ENCODE measurements around the gene PI16.
"Not testable (repeated sequence)": the region's sequence is repeated elsewhere in the genome, so short reads cannot be mapped to it uniquely, and the experiment has no call there.

The PI16 gene

DNA sequence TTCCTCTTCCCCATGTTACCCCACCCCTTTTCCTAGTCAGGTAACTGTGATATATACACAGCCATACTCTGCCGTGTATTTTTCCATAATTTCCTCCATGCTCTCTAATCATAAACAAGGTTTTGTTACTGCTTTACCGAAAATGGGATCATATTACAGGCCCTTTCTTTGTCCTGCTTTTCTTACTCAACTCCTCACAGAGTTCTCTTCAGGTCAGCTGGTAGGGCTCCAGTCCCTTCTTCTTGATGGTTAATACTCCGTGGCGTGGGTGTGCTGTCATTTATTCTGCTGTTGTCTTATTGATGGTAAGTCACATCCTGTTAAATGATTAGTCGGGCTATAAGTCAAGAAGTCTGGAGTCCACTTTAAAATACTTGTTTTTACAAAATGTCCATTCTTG is 24.9 kb upstream of the PI16 start:
- no peak for DNase-seq

DNA sequence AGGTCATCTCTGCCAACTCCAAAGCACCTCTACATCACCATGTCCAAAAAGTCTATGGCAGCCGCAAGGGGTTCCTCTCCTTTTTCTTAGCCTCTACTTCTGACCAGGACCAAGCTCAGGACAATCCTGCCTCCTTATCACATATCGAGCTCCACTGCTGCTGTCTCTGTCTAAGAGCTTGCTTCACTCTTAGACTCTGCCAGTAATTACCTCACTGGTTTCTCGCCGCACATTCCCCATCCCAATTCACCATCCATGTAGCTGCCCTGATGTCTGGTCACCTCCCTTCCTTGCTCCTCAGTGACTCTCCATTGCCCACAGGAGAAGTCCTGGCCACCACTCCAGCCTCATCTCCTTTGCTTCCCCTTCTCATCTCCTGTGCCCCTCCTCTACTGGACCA is 24.1 kb upstream of the PI16 start:
- DNase-seq = no peak

DNA sequence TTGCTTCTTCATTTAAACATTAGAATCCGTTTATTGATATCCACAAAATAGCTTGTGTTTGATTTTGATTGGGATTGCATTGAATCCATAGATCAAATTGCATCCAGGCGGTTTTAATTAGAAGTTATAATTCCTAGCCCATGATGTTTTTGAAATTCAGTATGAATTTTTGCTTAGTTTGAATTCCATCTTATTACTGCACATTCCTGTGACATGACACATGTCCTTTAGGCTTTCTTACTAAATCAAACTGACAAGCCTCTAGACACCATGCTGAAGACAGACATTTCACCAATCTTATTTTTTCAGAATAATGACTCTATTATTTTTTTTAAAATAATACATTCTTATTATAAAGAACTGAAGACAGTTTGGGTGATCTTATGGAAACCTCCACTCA is 21.4 kb upstream of the PI16 start:
- no peak for DNase-seq

DNA sequence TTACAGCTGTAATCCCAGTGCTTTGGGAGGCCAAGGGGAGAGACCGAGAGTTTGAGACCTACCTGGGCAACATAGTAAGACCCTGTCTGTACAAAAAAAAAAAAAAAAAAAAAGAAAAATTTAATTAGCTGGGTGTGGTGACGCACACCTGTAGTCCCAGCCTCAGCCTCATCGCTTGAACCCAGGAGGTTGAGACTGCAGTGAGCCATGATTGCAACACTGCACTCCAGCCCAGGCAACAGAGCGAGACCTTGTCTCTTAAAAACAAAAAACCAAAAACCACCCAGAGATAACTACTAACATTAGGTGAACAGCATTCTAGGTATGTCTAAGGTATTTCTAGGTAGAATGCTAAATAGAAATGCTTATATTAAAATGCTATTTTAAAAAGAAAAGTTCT is 21.0 kb upstream of the PI16 start:
- no peak for DNase-seq

DNA sequence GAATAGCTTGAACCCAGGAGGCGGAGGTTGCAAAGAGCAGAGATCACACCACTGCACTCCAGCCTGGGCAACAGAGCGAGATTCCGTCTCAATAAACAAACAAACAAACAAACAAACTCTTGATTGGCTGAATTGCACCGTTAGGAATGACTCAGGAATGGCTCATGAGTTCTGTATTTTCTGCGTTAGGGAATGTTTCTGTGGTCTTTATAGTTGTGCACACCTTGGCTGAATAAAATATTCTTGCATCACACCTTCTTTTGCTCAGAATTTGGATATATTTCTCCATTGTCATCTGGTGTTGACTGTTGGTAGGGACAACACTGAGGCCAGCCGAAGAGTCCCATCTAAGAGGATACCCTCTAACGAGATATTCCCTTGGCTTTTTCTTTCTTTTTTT is 19.6 kb upstream of the PI16 start:
- no peak for DNase-seq

DNA sequence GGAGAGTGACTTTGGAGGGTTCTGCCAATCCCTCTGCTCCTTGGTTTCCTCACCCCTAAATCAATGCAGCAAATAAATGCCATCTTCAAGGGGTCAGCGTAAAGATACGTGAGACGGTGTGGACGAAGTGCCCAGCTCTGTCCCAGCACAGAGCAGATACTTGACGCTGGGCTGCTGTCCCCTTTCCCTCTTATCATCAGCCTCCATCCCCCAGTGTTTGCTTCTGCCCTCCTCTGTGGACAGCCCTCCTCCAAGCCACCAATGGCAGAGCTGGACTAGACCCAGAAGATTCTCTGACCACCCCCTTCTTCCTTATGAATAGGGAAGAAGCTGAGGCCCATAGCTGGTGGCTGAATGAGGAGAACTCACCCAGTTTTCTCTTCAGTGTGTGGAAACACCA is 17.7 kb upstream of the PI16 start:
- no peak for DNase-seq

DNA sequence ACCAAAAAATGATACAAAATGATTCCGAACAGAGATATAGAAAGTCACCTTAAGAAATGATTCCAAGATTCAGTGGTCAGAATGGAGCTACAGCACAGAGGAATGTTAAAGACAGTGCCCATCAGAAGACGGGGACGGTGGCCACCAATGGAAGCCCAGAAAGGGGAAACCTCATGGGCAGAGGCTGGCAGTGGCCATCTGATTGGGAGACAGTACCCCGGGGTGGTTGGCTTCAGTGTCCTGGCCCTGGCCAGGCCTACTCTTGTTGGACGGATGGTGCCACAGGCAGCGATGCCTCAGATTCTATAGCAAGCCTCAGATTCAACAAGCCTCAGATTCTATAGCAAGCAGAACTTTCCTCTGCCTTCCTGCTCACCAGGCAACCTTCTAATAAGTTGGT is 16.6 kb upstream of the PI16 start:
- DNase-seq = no peak

DNA sequence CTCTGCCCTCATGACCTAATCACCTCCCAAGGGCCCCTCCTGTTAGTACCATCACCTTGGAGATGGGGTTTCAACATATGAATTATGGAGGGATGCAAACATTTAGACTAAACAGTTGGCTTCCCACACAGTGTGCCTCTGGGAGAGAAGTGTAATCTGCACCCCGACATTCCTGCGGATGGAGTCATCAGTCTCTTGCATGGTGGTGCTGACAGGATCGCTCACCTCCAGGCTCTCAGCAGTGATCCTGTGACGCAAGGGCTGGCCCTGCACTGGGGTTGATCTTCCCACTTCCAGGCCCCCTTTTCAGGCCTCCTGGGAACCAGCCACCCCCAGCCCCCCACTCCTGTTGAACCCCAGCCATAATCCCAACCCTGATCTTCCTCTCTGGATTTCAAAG is 16.0 kb upstream of the PI16 start:
- DNase-seq = no peak

DNA sequence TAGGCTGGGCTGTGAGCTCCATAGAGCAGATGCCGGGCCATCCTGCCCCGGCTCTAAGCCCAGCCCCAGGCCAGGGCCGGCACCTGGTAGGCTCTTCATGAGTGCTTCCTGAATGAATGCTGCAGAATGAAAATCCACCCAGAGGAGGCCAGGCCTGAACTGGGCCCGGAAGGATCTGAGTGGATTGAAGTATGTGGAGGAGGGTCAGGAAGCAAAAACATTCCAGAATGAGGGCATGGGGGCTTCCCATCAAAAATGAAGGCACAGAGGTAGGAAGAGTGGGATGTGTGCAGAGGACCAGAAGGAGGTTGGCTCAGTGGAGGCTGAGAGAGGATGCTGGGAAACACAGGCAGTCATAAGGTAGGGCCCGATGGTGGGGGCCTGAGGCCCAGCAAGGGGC is 15.5 kb upstream of the PI16 start:
- DNase-seq = not testable (repeated sequence)

DNA sequence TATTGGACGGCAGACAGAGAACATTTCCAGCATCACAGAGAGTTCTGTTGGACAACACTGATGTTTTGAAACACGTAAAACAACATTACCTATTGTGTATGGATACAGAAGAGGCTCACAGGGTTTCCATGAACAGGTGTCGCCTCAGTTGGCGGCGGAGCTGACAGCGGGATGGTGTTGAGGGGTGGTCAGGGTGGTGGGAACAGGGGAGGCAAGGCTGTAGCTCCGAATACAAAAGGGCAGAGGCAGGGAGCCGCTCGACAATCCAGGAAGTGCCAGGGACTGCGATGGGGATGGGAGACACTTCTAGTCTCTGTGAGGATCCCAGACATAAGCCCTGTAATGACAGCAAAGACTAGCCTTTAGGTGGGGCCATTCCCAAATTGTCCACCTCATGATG is 14.5 kb upstream of the PI16 start:
- no peak for DNase-seq

DNA sequence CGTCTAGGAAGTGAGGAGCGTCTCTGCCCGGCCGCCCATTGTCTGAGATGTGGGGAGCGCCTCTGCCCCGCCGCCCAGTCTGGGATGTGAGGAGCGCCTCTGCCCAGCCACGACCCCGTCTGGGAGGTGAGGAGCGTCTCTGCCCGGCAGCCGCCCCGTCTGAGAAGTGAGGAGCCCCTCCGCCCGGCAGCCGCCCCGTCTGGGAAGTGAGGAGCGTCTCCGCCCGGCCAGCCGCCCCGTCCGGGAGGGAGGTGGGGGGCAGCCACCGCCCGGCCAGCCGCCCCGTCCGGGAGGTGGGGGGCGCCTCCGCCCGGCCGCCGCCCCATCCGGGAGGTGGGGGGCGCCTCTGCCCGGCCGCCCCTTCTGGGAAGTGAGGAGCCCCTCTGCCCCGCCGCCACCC is 13.0 kb upstream of the PI16 start:
- DNase-seq = not testable (repeated sequence)

DNA sequence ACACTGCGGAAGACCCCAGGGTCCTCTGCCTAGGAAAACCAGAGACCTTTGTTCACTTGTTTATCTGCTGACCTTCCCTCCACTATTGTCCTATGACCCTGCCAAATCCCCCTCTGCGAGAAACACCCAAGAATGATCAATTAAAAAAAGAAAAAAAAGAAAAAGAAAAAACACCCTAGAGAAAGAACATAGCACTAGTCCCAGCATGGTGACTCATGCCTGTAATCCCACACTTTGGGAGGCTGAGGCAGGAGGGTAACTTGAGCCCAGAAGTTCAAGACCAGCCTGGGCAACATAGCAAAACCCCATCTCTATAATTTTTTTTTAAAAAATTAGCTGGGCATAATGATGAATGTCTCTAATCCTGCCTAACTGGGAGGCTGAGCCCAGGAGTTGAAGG is 12.2 kb upstream of the PI16 start:
- not testable (repeated sequence) for DNase-seq

DNA sequence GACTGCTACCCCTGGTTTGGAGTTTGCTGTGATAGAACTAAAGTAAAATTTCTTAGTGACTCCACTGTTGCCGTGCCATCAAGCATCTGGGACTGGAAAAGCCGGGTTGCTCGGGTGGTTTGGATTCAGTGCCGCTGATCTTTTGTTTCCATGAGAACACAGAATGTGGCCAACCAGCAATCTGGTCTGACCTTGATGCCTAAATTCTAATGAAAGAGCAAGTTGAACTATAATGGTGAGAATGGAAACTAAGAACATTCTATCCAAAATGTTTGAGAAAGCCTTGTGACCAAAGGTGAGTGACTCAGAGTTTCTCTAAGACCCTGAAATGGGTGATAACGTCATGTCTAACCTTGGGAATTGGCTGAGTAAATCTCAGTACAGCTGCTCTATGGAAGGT is 9.9 kb upstream of the PI16 start:
- no peak for DNase-seq

DNA sequence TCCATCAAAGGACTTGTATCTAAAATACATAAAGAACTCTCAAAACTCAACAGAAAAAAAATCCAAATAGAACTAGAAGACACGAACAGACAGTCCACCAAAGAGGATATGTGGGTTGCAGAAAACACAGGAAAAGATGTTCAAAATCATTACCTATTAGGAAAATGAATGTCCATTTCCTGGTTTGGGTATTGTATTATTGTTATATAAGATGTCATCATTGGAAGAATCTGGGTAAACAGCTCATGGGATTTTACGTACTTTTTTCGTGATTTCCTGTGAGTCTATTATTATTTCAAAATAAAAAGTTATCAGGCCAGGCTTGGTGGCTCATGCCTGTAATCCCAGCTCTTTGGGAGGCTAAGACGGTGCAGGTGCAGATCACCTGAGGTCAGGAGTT is 9.2 kb upstream of the PI16 start:
- no peak for DNase-seq

DNA sequence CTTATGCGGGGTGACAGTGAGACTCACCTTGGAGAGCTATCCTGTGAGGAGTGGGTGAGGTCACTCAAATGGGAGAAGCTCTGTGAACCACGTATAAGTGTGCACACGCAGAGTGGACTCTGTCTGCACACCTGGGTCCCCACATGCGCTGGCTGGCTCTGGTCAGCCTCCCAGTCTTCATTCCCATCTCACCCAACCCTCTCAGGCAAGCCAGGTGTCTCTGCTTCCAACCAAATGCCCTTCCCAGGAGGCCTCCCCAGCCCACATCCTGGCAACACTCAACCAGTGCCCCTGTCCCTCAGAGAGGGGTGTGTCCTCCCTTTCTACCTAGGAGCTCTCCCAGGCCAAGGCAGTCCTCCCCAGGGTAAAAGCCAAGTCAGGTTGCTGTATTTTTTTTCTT is 8.0 kb upstream of the PI16 start:
- no peak for DNase-seq

DNA sequence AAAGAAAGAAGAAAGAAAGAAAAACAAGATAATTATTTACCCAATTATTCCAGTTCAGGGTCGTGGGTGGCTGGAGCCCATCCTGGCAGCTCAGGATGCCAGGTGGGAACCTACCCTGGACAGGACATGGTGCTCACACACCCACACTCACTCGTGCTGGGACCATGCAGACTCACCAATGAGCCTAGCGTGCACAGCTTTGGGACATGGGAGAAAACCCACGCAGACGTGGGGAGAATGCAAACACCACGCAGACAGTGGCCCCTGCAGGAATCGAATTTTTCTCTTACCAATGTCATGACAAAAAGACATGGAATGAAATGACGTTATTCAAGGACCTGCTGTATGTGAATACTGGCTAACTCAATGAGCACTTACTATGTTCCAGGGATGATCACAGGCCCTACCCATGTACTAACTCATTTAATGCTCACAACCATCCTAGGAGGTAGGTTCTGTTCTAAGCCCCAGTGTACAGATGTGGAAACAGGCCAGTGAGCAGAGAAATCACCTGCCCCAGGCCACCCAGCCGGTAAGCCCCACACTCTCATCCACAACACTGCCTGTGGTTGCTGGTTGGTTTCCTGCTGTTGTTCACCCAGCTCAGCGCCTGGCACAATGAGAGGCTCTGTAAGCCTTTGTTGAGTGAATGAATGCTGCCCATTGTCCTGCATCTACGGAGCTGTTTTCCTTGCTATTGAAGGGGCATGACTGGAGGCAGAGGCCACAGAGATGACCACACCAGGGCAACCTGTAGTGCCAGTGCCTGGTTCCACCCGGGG is 6.8 kb upstream of the PI16 start:
- DNase-seq = no peak

DNA sequence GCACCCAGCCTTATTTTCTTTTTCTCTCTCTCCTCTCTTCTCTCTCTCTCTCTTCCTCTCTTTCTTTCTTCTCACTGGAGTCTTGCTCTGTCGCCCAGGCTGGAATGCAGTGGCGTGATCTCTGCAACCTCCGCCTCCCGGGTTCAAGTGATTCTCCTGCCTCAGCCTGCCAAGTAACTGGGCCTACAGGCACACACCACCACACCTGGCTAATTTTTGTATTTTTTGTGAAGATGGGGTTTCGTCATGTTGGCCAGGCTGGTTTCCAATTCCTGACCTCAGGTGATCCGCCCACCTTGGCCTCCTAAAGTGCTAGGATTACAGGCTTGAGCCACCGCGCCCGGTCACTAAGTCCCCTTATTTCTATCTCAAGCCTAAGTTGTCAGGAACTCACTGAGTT is 5.5 kb upstream of the PI16 start:
- DNase-seq = not testable (repeated sequence)

DNA sequence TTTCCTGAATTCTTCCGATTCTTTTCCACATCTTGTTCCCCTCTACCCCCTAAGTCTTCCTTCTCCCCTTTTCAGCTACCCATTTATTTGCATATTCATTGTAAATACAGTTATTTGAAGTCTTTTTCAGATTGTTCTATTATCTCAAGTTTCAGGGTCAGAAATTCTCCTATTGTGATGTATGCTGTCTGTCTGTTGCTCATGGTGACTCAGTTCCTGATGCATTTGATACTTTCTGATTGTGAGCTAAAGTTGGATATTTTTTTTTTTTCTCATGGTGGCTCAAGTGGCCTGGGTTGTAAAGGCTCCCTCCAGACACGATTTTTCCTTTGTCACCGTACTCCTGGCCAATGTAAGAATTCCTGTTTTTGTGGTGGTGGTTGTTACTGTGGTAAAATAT is 4.9 kb upstream of the PI16 start:
- DNase-seq = no peak

DNA sequence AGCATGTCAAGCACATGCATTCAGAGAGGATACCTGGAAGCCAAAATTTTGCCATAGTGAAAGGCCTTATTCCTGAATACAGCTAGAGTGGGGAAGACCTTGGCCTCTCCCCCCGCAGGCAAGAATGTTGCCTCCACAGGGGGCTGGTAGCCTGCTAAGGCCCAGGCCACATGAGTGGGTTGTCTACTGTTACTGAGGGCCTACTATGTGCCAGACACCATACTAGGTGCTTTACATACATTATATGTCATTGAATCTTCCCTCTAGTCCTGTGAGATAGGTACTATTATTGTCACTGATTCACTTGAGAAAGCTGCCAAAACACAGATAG is 642 bp upstream of the PI16 start:
- no peak for DNase-seq

DNA sequence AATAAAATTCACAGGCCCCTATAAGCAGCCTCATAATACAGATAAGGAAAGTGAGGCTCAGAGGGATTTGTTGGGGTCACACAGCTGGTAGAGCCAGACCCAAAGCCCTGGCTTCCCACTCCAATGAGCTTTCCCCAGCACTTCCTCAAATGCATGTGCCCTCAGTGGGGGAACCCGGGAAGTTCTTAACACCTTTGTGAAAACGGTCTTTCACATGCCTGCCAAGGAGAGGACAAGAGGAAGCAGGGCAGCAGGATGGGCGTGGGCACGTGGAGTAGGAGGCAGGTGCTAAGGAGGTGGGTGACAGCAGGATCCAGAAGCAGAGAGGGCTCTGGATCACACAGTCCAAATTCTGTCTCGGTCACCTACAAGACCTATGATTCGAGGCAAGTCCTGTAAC is 598 bp downstream of the PI16 start:
- peak; percentile 3 for DNase-seq

DNA sequence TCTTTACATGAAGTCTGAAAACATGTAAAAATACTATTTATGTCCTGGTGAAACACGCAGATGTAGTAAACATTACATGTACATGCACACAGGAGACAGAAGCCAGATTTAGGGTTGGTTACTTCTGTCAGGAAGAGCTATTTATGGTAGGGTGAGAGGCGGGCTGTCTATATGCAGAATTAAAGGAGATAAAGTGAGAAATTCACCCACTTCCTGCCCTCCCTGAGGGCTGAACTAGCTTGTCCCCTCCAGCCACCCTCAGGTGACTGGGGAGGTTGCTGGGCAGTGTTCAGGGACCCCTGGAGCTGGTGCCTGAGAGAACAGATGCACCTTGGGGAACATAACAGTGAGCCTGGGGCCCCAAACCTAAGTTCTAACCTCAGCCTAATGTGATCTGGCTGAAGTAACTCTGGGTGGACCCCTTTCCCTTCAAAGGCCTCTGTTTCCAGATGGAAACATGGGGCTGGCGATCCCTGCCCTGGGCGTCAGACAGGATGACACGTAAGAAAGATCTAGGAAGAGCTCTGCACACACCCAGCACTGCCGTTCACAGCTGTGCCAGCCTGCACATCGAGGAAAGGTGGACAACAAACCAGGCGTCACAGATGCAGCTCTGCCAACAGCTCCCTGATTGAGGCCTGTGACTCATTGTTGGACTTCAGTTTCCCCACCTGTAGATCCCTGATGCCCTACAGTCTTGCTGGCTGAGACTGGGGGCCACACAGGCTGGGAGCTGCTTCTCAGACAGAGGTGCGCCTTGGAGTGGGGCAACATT is 1.3 kb downstream of the PI16 start:
- no peak for DNase-seq

DNA sequence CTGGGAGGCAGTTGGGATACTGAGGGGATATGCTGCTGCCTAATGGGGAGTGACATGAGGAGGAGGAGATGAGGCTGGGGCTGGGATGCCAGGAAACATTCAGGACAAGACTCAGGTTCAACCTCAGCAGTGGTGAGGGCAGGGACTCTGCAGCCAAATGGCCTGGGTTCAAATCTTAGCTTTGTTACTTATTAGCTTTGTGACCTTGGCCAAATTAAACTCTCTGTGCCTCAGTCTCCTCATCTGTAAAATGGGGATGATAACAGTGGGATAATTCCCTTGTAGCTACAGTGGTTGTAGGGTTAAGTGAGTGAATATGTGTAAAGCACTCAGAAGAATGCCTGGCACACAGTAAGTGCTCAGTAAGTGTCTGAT is 1.9 kb downstream of the PI16 start:
- no peak for DNase-seq

DNA sequence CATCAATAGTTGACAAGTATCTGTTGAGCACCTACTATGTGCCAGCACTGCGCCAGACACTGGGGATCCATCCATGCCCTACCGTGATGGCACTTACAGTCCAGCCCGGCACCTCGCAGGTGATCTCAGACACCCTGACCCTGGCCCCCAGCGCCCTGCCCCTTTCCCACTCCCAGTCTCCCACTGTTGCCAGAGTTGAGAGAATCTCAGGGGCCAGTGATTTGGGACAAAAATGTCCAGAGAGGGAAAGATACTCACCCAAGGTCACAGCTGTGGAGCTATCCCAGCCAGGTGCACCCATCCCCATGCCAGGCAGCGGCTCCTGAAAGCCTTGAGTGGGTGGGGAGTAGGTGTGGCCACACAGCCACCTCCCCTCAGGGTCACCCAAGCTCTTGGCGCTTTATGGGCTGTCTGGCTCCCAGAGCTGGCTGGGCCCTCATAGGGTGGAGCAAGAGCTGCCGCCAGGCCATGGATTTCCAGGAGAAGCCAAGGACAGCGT is 3.3 kb downstream of the PI16 start:
- no peak for DNase-seq

DNA sequence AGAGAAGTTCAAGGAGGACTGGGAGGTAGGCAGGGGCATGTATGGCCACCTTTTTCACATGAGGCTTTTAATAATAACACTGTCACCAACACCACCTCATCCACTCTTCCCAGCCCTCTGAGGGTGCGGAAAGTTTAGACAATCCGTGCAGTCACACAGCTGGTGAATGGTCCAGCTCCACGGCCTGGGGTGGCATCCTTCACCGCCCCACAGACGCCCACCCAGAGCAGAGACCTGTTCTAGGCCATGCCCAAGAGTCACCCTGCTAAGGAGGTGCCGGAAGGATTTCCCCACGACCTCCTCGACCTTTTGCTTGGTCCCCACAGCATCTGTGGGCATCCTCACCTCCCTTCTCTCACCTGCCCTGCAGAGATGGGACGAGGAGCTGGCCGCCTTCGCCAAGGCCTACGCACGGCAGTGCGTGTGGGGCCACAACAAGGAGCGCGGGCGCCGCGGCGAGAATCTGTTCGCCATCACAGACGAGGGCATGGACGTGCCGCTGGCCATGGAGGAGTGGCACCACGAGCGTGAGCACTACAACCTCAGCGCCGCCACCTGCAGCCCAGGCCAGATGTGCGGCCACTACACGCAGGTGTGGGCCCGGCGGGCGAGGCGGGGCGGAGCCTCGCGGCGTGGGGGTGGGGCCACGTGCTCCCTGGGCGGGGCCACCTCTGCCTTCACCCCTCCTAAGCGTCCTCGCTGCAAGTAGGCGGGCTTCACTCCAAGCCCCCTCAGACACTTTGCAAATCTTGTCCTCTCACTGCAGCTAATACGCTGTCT is 4.4 kb downstream of the PI16 start:
- DNase-seq = no peak
